ENCODE measurements around the gene CWF19L1.

The CWF19L1 gene

GRCh38 chr10:100186253-100187212 lies 80.9 kb downstream of the CWF19L1 start:
- TF ChIP-seq RARB (CRISPR knock-in tag; IDR thresholded peaks at IDR 0.05) (no peak), ISL1 (CRISPR knock-in tag; IDR thresholded peaks at IDR 0.05) (no peak), PPARA (CRISPR knock-in tag; IDR thresholded peaks at IDR 0.05; ENCODE audit: borderline replicate concordance) (no peak), ZFP30 (CRISPR knock-in tag; IDR thresholded peaks at IDR 0.05) (no peak), CSDC2 (CRISPR knock-in tag; IDR thresholded peaks at IDR 0.05) (no peak), TCF4 (CRISPR knock-in tag; IDR thresholded peaks at IDR 0.05; ENCODE audit: borderline replicate concordance) (no peak), TSHZ2 (CRISPR knock-in tag; IDR thresholded peaks at IDR 0.05) (no peak), ZNF565 (CRISPR knock-in tag; conservative IDR thresholded peaks at IDR 0.05; ENCODE audit: low read depth) (no peak)
- ATAC-seq = peak; percentile 66

GRCh38 chr10:100185364-100186252 lies 81.8 kb downstream of the CWF19L1 start, which contains the start of gene ERLIN1:
ERLIN1 (minus strand) TSS chr10:100186029; CDS start chr10:100185626, 403 bp downstream.
- peak; percentile 96 for ATAC-seq
- TF ChIP-seq TCF4 (CRISPR knock-in tag; IDR thresholded peaks at IDR 0.05; ENCODE audit: borderline replicate concordance) (no peak), CREB5 (CRISPR knock-in tag; IDR thresholded peaks at IDR 0.05; ENCODE audit: low read depth) (no peak), ZNF565 (CRISPR knock-in tag; conservative IDR thresholded peaks at IDR 0.05; ENCODE audit: low read depth) (no peak), TSHZ2 (CRISPR knock-in tag; IDR thresholded peaks at IDR 0.05) (no peak), ARNTL (CRISPR knock-in tag; IDR thresholded peaks at IDR 0.05; ENCODE audit: borderline replicate concordance, low read depth) (no peak), RARB (CRISPR knock-in tag; IDR thresholded peaks at IDR 0.05) (no peak), ZNF70 (CRISPR knock-in tag; IDR thresholded peaks at IDR 0.05) (no peak), ESRRG (CRISPR knock-in tag; IDR thresholded peaks at IDR 0.05) (no peak), CSRNP3 (CRISPR knock-in tag; IDR thresholded peaks at IDR 0.05) (no peak)

- TF ChIP-seq TOX (CRISPR knock-in tag; IDR thresholded peaks at IDR 0.05; ENCODE audit: borderline replicate concordance) (no peak), CREB5 (CRISPR knock-in tag; IDR thresholded peaks at IDR 0.05; ENCODE audit: low read depth) (no peak)
- ATAC-seq = peak; percentile 26
Observed at GRCh38 chr10:100184840-100185239, 82.6 kb downstream of the CWF19L1 start.
